GM12801 (cell line): ENCODE results near the gene CTU2.

ENCODE experiments used
- TF ChIP-seq, protein P1 (sequence below): IDR thresholded peaks from one replicate; pipeline ENCODE4 v1.5.1; 2011; ENCODE audit warnings: control low read depth; ENCODE audit not compliant: insufficient read length; ENCODE audit errors: extremely low read depth

The CTU2 gene

DNA sequence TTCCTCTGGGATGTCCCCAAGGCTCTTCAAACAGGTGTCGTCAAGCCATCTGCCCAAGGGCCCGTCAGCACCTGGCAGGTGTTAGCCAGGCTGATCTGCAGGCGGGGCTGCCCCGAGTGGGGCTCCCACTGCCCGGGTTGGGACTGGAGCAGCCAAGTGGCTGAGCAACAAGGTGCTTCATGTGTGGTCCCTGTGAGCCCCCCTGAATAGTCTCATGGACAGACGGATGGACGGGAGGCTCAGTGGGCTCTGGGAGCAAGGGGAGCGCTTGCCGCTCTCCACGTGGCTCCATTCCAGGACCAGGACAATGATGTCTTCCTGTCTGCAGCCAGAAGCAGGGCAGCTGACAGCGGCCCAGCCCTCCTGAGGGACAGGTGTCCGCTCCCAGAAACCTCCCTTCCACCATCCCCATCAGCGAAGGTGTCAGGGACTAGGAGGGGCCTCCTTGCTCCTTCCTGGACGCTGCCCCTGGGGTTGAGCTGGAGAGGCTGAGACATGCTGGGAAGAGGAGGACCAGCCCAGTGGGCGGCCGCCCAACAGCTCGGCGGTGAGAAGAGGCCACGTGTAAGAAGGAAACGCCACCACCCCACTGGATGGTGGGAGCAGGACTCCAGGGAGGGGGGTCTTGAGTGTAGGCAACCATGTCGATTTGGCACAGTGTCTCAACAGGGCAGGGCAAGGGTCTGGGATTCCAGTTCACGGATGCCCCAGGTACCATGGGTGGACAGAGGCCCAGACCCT lies 29.6 kb upstream of the CTU2 start:
- TF ChIP-seq, protein P1, sequence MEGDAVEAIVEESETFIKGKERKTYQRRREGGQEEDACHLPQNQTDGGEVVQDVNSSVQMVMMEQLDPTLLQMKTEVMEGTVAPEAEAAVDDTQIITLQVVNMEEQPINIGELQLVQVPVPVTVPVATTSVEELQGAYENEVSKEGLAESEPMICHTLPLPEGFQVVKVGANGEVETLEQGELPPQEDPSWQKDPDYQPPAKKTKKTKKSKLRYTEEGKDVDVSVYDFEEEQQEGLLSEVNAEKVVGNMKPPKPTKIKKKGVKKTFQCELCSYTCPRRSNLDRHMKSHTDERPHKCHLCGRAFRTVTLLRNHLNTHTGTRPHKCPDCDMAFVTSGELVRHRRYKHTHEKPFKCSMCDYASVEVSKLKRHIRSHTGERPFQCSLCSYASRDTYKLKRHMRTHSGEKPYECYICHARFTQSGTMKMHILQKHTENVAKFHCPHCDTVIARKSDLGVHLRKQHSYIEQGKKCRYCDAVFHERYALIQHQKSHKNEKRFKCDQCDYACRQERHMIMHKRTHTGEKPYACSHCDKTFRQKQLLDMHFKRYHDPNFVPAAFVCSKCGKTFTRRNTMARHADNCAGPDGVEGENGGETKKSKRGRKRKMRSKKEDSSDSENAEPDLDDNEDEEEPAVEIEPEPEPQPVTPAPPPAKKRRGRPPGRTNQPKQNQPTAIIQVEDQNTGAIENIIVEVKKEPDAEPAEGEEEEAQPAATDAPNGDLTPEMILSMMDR: no peak

DNA sequence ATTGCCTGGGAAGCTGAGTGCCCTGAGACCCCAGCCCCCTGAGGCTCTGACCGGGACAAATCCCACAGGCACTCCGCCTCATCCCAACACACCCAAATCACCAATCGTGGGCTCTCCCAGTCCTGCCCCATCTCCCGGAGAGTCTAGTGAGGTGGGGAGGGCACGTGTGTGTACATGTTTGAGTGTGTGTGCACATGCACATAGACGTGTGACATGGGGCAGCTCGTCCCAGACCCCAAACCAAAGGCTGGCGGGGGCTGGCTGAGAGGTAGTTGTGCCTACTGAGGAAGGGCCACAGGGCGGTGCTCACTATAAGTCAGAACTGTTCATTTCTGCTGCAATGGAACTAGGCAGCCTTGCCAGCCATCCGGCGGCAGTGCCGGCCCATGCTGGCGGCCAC lies 28.6 kb upstream of the CTU2 start:
- TF ChIP-seq, protein P1: no peak

DNA sequence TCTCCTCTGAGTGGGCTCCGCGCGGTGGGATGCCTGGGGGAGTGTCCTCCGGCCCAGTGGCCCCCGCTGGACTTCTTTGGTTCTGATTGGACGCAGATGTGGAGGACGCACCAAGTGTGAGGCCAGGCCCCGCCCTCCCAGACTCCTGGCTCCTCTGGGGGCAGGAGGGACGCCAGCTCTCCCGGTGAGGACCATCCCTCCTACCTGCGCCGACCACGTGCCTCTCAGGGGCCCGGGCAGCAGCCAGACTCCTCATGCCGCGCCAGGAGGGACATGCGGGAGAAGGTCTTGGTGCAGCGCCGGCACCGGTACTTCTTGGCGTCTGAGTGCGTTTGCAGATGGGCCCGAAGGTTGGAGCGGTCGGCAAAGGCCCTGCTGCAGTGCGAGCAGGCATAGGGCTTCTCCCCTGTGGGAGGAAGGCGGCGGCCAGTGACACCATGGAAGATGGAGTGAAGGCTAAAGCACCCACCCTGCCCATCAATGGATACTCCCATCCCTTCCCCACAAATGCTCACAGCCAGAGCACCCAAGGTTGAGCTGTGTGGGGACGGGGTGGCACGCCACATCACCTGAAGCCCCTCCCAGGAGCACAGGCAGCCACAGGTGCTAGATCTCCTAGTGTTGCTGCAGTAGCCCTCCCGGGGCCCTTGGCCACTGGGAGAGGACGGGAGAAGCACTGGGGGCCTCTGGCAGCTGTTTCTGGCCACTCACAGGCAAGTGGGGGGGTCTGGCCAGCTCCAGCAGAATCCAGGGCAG lies 27.9 kb upstream of the CTU2 start:
- TF ChIP-seq, protein P1: no peak

DNA sequence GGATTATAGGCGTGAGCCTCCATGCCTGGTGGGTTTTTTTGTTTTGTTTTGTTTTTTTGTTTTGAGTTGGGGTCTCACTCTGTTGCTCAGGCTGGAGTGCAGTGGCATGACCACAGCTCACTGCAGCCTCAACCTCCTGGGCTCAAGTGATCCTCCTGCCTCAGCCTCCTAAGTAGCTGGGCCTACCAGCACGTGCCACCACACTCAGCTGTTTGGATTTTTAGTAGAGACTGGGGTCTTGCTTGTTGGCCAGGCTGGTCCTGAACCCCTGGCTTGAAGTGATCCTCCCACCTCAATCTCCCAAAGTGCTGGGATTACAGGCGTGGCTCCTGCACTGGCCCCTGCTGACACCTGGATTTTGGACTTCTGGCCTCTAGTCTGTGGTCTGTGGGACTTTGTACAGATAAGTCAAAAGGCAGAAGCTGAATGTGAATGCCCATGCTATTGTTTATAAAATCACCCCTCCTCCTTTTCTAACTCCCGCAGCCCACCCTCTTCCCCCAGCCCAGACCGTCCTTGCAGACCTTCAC lies 25.7 kb upstream of the CTU2 start:
- TF ChIP-seq, protein P1: no peak

DNA sequence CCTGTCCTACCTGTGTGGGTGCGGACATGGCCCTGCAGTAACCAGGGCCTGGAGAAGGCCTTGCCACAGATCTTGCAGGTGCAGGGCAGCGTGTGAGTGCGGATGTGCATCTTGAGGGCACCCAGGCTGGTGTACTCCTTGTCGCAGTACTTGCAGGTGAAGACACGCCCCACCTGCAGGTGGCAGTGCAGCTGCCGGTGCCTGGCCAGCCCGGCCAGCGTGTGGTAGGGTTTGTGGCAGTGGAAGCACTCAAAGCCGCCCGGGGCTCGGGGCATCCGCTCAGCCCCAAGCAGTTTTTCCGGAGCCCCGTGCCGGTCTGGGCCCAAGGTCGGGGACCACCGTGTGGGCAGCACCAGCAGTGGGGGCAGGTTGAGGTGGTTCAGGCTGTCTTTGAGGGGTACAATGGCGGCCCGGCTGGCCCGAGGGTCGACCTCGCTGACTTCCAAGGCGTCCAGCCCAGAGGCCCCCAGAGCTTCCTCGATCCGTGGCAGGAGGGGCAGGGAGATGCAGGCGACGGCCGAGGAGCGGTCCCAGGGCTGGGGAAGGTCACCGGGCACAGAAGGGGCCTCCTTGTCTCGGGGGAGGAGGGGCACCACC lies 25.1 kb upstream of the CTU2 start:
- TF ChIP-seq, protein P1: no peak

DNA sequence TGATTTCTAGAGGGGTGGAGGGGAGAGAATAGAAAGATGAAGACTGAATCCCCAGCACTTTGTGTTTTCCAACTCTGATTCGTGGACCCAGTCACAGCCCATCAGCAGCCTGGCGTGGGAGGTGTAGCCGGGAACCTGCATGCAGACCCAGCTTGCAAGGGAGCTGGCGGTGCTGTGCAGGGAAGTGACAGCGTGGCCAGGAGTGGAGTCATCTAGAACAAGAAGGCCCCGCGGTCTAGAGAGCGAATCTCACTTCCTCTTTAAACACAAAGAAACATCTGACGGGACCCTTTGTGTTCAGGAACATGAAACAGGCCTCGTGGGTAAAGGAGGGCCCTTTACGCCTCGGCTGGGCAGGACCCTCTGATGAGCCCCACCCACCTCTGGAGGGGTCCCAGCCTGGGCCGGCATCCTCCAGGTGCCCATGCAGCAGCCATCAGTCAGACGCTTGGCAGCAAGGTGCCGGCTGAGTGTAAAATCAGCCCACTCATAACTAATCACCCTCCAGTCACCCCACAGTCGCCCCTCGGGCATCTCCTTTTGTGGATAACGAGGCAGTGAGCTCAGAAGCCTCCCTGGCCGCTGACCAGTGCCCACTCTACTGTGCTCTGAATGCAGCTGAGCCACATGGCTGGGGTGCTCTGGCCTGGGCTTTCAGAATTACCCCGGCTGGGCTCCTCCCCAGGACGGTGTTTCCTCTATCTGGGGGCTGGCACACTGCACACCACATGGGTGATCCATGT lies 24.4 kb upstream of the CTU2 start:
- TF ChIP-seq, protein P1: no peak

DNA sequence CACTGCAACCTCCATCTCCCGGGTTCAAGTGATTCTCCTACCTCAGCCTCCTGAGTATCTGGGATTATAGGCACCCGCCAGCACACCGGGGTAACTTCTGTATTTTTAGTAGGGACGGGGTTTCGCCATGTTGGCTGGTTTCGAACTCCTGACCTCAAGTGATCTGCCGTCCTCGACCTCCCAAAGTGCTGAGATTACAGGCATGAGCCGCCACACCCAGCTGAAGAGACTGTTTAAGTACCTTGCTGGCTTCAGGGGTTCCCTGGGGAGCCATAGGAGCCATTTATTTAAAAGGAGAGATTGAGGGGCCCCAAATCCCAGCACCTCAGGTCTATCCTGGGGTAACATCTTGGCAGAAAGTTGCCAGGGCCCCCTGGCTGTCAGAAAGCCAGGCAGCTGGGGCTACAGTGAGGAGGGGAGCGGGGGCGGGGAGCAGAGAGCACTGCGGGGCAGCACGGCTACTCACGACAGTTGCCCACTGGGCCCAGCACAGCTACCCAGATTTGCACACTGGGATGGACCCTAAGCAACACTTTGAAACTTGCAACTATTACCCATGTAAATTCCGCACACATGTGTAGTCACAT lies 21.6 kb upstream of the CTU2 start:
- TF ChIP-seq, protein P1: no peak
